GM13976 (cell line): ENCODE measurements around the gene ZNF337.
"Not testable (repeated sequence)": the region's sequence is repeated elsewhere in the genome, so short reads cannot be mapped to it uniquely, and the experiment has no call there.

Experiments
- DNase-seq: peaks from one replicate; pipeline ENCODE4 v3.0.0; 2012; ENCODE audit warnings: low spot score
- CTCF ChIP-seq: IDR thresholded peaks from 2 replicates; pipeline ENCODE4 v1.5.1; 2012; ENCODE audit warnings: borderline replicate concordance, mild to moderate bottlenecking; ENCODE audit not compliant: insufficient read depth; ENCODE audit errors: extremely low read depth, missing control alignments, control extremely low read depth
- in situ Hi-C: fragments of 300-500 bp; cut with MboI; formaldehyde crosslinking; loops from one replicate; pipeline ENCODE4 v1.12.0; 2022; ENCODE audit warnings: low sequenced_read_pairs, mixed read lengths, inconsistent platforms; ENCODE audit not compliant: unreplicated experiment

The ZNF337 gene

DNA sequence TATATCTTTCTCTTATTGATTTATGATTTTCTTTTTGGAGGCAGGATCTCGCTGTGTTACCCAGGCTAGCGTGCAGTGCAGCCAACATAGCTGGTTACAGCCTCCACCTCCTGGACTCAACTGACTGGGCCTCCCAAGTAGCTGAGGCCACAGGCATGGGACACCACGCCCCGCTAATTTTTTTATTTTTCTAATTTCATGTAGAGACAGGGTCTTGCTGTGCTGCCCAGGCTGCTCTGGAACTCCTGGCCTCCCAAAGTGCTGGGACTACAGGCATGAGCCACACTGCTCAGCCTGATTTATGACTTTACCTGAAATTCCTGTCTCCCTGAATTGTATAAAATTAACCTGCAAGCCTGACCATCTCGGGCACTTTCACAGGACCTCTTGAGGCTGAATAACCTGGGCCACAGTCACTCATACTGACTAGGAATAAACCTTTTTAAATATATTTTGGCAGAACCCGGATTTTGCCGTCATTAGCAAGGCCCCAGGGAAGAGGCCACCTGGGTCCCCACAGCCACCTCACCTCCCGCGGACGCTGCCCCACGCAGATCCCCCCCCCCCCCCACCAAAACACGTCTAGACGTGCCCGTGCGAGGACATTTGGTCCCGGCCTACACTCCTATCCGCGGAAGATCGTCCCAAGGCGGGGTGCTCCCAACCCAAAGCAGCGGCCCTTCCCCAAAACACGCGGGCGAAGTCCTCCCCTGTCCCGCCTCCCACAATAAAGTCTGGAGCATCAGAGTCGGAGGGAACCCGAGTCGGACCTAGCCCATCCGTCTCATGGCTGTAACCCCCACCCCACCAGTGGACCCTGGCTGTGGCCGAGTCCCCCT, 902 bp downstream of the ZNF337 start:
- in situ Hi-C loops = loop anchor here (25.0 kb wide), 1 partner anchor 167 kb away; no protein-coding TSS in a partner anchor
- no peak for TF ChIP-seq CTCF
- DNase-seq = peak; percentile 35

DNA sequence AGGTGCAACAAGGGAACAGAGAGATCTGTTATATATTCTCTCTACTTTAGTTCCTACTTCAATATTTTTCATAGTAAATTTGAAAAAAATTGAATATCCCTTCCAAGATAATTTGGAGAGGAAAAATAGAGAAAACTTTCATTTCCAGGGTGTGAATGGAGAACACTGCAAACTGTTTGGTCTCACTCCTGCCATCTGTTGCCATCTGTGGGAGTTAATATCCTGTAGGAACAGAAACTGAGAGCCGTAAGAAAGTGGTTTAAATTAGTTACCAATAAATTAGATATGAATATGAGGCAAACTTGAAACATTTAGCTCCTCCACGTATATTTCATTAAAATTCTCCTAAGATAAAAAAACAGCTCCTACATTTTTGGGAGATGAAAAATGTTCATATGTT, 4.2 kb downstream of the ZNF337 start:
- no peak for TF ChIP-seq CTCF
- in situ Hi-C loops = loop anchor here (25.0 kb wide), 1 partner anchor 170 kb away; no protein-coding TSS in a partner anchor
- DNase-seq = no peak

DNA sequence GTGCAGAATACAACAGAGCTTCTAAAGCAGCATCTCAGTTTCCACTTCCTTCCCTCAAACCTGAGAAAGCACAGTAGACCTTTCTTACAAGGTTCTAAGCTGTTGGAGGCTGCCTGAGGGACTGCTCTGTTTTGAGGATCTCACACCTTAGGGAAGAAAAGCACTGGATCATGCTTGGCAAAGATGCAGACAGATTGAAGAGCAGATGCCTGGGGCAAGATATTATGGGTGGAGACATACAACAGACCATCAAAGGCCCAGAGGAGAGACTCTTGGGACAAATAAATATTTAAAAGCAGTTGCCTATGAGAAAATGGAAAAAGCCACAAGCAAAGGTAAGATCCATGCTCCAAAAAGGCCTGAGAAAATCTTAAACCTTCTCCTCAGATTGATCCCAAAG, 6.2 kb downstream of the ZNF337 start:
- in situ Hi-C loops = loop anchor here (25.0 kb wide), 1 partner anchor 172 kb away; no protein-coding TSS in a partner anchor
- no peak for DNase-seq
- no peak for TF ChIP-seq CTCF

GRCh38 chr20:25686081-25687067, 10.3 kb downstream of the ZNF337 start:
- in situ Hi-C loops = loop anchor here (25.0 kb wide), 1 partner anchor 176 kb away; no protein-coding TSS in a partner anchor
- TF ChIP-seq CTCF = no peak
- no peak for DNase-seq

DNA sequence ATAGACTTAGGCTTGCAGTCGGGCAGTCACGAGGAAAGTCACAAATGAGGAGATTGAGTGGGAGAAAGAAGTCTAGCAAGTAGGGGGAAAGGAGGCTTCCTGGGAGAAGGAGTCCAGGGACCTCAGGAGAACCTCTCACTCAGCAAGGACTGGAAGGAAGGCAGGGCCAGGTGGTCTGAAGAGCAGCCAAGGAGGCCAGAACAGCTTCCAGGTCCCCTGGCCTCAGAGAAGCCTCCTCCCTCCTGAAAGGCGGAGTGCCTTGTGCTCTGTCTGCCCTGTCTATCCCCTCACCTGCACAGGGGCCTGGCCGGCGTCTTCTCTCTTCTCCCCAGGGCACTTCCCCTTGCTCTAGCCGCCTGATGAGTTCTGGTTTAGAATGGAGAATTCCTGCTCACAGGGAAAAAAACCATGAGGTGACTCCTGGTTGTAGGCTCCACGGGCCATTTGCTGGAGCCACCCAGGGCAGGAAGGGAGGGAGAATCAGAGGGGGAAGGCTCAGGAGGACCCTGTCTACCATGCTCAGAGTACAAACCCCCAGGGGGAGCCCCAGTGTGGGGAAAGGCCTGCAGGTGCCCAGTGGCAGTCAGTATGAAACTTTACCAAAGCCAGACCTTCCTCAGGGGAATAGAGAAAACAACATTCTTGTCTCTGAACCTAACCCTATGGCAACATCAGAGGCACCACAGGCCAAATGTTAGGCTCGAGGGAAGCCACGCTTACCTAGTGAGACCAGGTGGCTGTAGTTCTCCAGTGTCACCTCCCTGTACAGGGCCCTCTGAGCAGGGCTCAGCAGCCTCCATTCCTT, 11.2 kb downstream of the ZNF337 start:
- no peak for DNase-seq
- in situ Hi-C loops = loop anchor here (25.0 kb wide), 1 partner anchor 177 kb away; no protein-coding TSS in a partner anchor
- no peak for TF ChIP-seq CTCF

DNA sequence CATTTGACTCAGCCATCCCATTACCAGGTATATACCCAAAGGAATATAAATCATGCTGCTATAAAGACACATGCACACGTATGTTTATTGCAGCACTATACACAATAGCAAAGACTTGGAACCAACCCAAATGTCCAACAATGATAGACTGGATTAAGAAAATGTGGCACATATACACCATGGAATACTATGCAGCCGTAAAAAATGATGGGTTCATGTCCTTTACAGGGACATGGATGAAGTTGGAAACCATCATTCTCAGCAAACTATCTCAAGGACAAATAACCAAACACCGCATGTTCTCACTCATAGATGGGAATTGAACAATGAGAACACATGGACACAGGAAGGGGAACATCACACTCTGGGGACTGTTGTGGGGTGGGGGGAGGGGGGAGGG, 12.8 kb downstream of the ZNF337 start:
- not testable (repeated sequence) for DNase-seq
- in situ Hi-C loops = loop anchor here (25.0 kb wide), 1 partner anchor 178 kb away; no protein-coding TSS in a partner anchor
